ENCODE results near the gene ABCF3. TPM values are rescaled to one million over a fixed set of nuclear protein-coding genes. Genes with fewer than 3 reads are reported as not detected.
A peak's percentile ranks its signal among the peaks of the same experiment; 100 is the strongest.

ABCF3 gene
- total and polyA plus RNA-seq, 2 of the 13 experiments (the other 11 are each of a cell fraction or from before 2014, with no cell fraction given), result 38.8 to 46.5 TPM

- TF ChIP-seq BRCA1 (CRISPR knock-in tag; IDR thresholded peaks at IDR 0.05), result no peak
- TF ChIP-seq MTERF4 (CRISPR knock-in tag; IDR thresholded peaks at IDR 0.05), result no peak
- TF ChIP-seq ADNP (CRISPR knock-in tag; IDR thresholded peaks at IDR 0.05), result no peak
- TF ChIP-seq AKNA (CRISPR knock-in tag; IDR thresholded peaks at IDR 0.05; ENCODE audit: borderline replicate concordance), result no peak
- TF ChIP-seq RARA (CRISPR knock-in tag; IDR thresholded peaks at IDR 0.05), result no peak
- TF ChIP-seq ZNF414 (CRISPR knock-in tag; IDR thresholded peaks at IDR 0.05), result peak; percentile 34; the same call in 1 of the 2 replicates
- TF ChIP-seq ZNF674 (CRISPR knock-in tag; IDR thresholded peaks at IDR 0.05; ENCODE audit: low read depth), result no peak
- no peak for TF ChIP-seq JUND (CRISPR knock-in tag; IDR thresholded peaks at IDR 0.05)
- peak; percentile 30; the same call in 1 of the 2 replicates for TF ChIP-seq ZNF839 (CRISPR knock-in tag; IDR thresholded peaks at IDR 0.05; ENCODE audit: borderline replicate concordance)
- no peak for TF ChIP-seq NPAS2 (CRISPR knock-in tag; IDR thresholded peaks at IDR 0.05; ENCODE audit: borderline replicate concordance)
- no peak for TF ChIP-seq ZNF737 (CRISPR knock-in tag; IDR thresholded peaks at IDR 0.05; ENCODE audit: borderline replicate concordance)
- no peak for TF ChIP-seq ZNF512B (CRISPR knock-in tag; IDR thresholded peaks at IDR 0.05; ENCODE audit: borderline replicate concordance)
- TF ChIP-seq ZFY (CRISPR knock-in tag; IDR thresholded peaks at IDR 0.05), result peak; percentile 77
- TF ChIP-seq ZNF432 (CRISPR knock-in tag; IDR thresholded peaks at IDR 0.05; ENCODE audit: borderline replicate concordance), result no peak
- no peak for TF ChIP-seq NR2C2 (CRISPR knock-in tag; IDR thresholded peaks at IDR 0.05; ENCODE audit: borderline replicate concordance)
- no peak for TF ChIP-seq THAP7 (CRISPR knock-in tag; IDR thresholded peaks at IDR 0.05)
- TF ChIP-seq NKX3-1 (CRISPR knock-in tag; IDR thresholded peaks at IDR 0.05), result no peak
- TF ChIP-seq SP1 (IDR thresholded peaks at IDR 0.05), result no peak
- no peak for TF ChIP-seq SP1 (CRISPR knock-in tag; IDR thresholded peaks at IDR 0.05)
- no peak for TF ChIP-seq ZNF143 (CRISPR knock-in tag; IDR thresholded peaks at IDR 0.05)
- TF ChIP-seq REXO4 (CRISPR knock-in tag; IDR thresholded peaks at IDR 0.05; ENCODE audit: borderline replicate concordance), result no peak
- TF ChIP-seq IRX3 (CRISPR knock-in tag; IDR thresholded peaks at IDR 0.05; ENCODE audit: borderline replicate concordance, low read depth), result no peak
Observed at GRCh38 chr3:184156522-184156955, 29.5 kb upstream of the ABCF3 start (continued).

Measured in HepG2 (cell line).